Measurements from ENCODE around the gene ACTN1. TPM values are rescaled to one million over a fixed set of nuclear protein-coding genes. Genes with fewer than 3 reads are reported as not detected.

The ACTN1 gene
- total and polyA plus RNA-seq, 10 of the 15 experiments (the other 5 are each of a cell fraction or from before 2014, with no cell fraction given): 0.14 to 39.4 (median 2.6) TPM

DNA sequence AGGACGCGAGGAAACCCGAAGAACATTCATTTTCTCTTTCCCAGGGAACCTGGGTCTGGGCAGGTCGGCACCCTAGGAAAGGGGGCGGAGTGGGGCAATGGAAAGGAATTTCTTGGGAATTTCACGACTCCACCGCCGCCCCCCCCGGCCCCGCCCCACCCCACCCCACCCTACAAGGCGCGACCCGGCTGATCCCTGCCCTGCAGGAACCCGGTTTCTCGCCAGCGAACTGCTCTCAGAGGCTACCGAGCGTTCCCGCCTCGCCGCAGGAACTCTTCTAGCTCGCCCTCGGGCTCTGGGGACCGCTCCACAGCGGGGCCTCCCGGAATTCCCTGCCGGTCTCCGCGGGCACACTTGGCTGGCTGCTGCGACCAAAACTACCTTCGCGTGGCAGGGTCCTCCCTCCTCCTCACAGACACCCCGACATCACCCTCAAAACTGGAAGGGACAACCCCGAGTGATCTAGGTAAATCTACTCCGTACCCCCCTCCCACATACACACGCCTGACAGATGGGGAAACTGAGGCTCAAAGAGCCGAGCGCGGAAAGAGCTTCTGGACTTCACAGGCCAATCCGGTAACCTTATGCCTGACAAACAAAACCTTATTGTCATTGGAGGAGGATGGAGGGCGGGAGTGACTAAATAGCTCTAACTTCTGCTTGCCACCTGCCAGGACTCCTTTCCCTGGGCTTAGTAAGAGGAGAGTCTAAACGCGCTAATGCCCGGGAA, 785 bp upstream of the ACTN1 start:
- Histone ChIP-seq H3K4me3 (peak overlapping the region; percentile 80), H3K4me1 (ENCODE audit: control insufficient read depth, insufficient read depth, low read length) (no peaks in the 10 kb centered on the region; the same call in 1 of the 2 replicates), H3K79me2 (ENCODE audit: control insufficient read depth, insufficient read depth, low read length) (no peaks in the 10 kb centered on the region; the same call in none of the 2 replicates), H3K4me2 (ENCODE audit: control insufficient read depth, insufficient read depth) (peak overlapping the region; percentile 88), H2AFZ (ENCODE audit: control insufficient read depth, low read depth, low read length) (no peak overlapping the region; the same call in 1 of the 2 replicates), H3K36me3 (ENCODE audit: control insufficient read depth in 2 of 2, insufficient read depth in 2 of 2, low read length in 1 of 2) (no peaks in the 10 kb centered on the region), H4K20me1 (ENCODE audit: control insufficient read depth, insufficient read depth) (no peaks in the 10 kb centered on the region), H3K27ac (ENCODE audit: control insufficient read depth, insufficient read depth) (no peak overlapping the region), H3K27me3 (replicated peaks in 1 of 2; ENCODE audit: control insufficient read depth in 2 of 2, insufficient read depth in 2 of 2, low read length in 1 of 2) (peaks cover 3 to 11% of the 10 kb centered on the region in 2 experiments; a peak in 3 of 4 replicates), H3K9ac (ENCODE audit: control insufficient read depth, insufficient read depth, low read length) (no peak overlapping the region; the same call in 1 of the 2 replicates), H3K9me3 (replicated peaks; ENCODE audit: control insufficient read depth, insufficient read depth, low read length) (no peaks in the 10 kb centered on the region; the same call in 2 of the 3 replicates)
- ATAC-seq (no peak), FAIRE-seq (no peak), DNase-seq (ENCODE audit: low read depth, low spot score) (no peak)
- 34% methylated on average over 31 of the region's 44 CpGs for WGBS (ENCODE audit: insufficient coverage, insufficient replicate concordance, low lambda C conversion rate, missing lambda C conversion rate)
- ChIA-PET SMC1A (ENCODE audit: uncharacterized antibody, unreplicated experiment) (interaction anchor here (1.4 kb wide), 1 partner anchor 12 kb away, joined by 3 read pairs; no protein-coding TSS in a partner anchor), RAD21 (ENCODE audit: unreplicated experiment) (interaction anchor here (0.6 to 1.0 kb wide), 2 partner anchors 68 to 1418 kb away, joined by 3 read pairs; no protein-coding TSS in a partner anchor), CTCF (interaction anchor here (1.2 kb wide), 1 partner anchor 69 kb away, joined by 5 read pairs; no protein-coding TSS in a partner anchor), POLR2A (interaction anchor here (0.9 kb wide), 1 partner anchor 10 kb away, joined by 5 read pairs; no protein-coding TSS in a partner anchor)
- intact Hi-C loops (cut with micrococcal nuclease; ENCODE audit: unreplicated experiment): no loop called here
- BruUV-seq (replicated peaks): no TSS peak
- TF ChIP-seq EP300 (IDR thresholded peaks at IDR 0.05; ENCODE audit: borderline replicate concordance in 1 of 2, control insufficient read depth in 1 of 2, low read depth in 2 of 2, low read length in 2 of 2) (no peak), TARDBP (IDR thresholded peaks at IDR 0.05; ENCODE audit: borderline replicate concordance) (no peak), POLR2AphosphoS2 (IDR thresholded peaks at IDR 0.05; ENCODE audit: low read depth, low read length) (no peak), SPI1 (IDR thresholded peaks at IDR 0.05; ENCODE audit: borderline replicate concordance, insufficient read depth, low read depth, low read length) (no peak), NBN (IDR thresholded peaks at IDR 0.05) (no peak), CHD2 (IDR thresholded peaks at IDR 0.05; ENCODE audit: borderline replicate concordance, low read depth, low read length) (no peak), BRCA1 (IDR thresholded peaks at IDR 0.05; ENCODE audit: low read depth, low read length) (no peak), TAF1 (IDR thresholded peaks at IDR 0.05; ENCODE audit: borderline replicate concordance, low read depth, low read length) (no peak)
- TF ChIP-seq, protein P1, sequence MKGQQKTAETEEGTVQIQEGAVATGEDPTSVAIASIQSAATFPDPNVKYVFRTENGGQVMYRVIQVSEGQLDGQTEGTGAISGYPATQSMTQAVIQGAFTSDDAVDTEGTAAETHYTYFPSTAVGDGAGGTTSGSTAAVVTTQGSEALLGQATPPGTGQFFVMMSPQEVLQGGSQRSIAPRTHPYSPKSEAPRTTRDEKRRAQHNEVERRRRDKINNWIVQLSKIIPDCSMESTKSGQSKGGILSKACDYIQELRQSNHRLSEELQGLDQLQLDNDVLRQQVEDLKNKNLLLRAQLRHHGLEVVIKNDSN (IDR thresholded peaks at IDR 0.05; ENCODE audit: borderline replicate concordance, extremely low read length, insufficient read depth, low read depth, low read length): no peak
- in situ Hi-C loops (cut with MboI): no loop called here

All from GM12878 (cell line).